Motor neuron (in vitro differentiated cells): Measurements from ENCODE around the gene RYR2. TPM values are rescaled to one million over a fixed set of nuclear protein-coding genes. Genes with fewer than 3 reads are reported as not detected.
A peak's percentile ranks its signal among the peaks of the same experiment; 100 is the strongest.

ENCODE experiments used
- ATAC-seq, 8 experiments: fragments of 200-7000 bp; cut with Tn5 transposase; replicated peaks in 6 of 8; 2 replicates each; pipeline ENCODE4 v1.8.0; 2021; ENCODE audit warnings: mild to moderate bottlenecking in 8 of 8, moderate library complexity in 8 of 8
- H3K27ac ChIP-seq, 2 donors: fragments of 250-450 bp; sonication (Bioruptor Pico); 2 replicates each; pipeline ENCODE4 v1.9.0; 2021; ENCODE audit warnings: antibody characterized with exemption in 2 of 2, mild to moderate bottlenecking in 2 of 2, moderate library complexity in 1 of 2
- H3K4me1 ChIP-seq, 2 donors: fragments of 250-450 bp; sonication (Bioruptor Pico); replicated peaks in 1 of 2; 2 replicates each; pipeline ENCODE4 v1.6.1; 2021; ENCODE audit warnings: antibody characterized with exemption in 2 of 2, mild to moderate bottlenecking in 2 of 2, moderate library complexity in 1 of 2
- H3K4me3 ChIP-seq, 5 donors: fragments of 250-450 bp; sonication (Bioruptor Pico); 2 replicates each; pipeline ENCODE4 v1.9.0; 2021; ENCODE audit warnings: antibody characterized with exemption in 5 of 5, mild to moderate bottlenecking in 5 of 5, moderate library complexity in 4 of 5
- WGBS, 10 experiments: fragments of 450-650 bp; shearing (Covaris generic); methylation state at CpG; one replicate each; pipeline ENCODE4 v1.0.0; 2022; 5-methylcytosine and 5-hydroxymethylcytosine counted together
- in situ Hi-C, 9 experiments: fragments of 400-800 bp; cut with MboI; loops; one replicate each; pipeline ENCODE4 v1.15.0; 2021; ENCODE audit warnings: low sequenced_read_pairs in 9 of 9, low pct_unique_long_range_greater_than_20kb in 2 of 9; ENCODE audit not compliant: unreplicated experiment in 9 of 9
- total RNA-seq, 8 experiments: library from RNA; unstranded; fragments of 300-600 nt; gene quantifications; 2 replicates each; pipeline versions ENCODE4 v1.2.3 to v1.2.4, GENCODE V29; 2022

The RYR2 gene
- total RNA-seq, 8 experiments from 2014 or later, result 0.32 to 6.8 (median 0.63) TPM

GRCh38 chr1:237685551-237685950 lies 643.6 kb downstream of the RYR2 start:
- 13 to 86% (median 75%) methylated on average over 1 of the region's 1 CpG; no CpG with 5 or more reads in 4 of the 10 experiments for WGBS, 10 experiments
- no peak for ATAC-seq
- Histone ChIP-seq H3K27ac (no peak overlapping the region), H3K4me1 (no peaks in the 10 kb centered on the region), H3K4me3 (no peak overlapping the region)
- in situ Hi-C loops, result no loop called here

- Histone ChIP-seq H3K4me3 (no peak overlapping the region), H3K4me1 (no peaks in the 10 kb centered on the region), H3K27ac (no peak overlapping the region)
- in situ Hi-C loops, result no loop called here
- 0 to 96% (median 80%) methylated on average over 1 to 5 of the region's 5 CpGs for WGBS, 10 experiments
- peak in 1 of 8 experiments; percentile 36 for ATAC-seq
Observed at GRCh38 chr1:237687804-237688203, 645.8 kb downstream of the RYR2 start.

GRCh38 chr1:237690656-237691055 lies 648.7 kb downstream of the RYR2 start:
- H3K4me1 ChIP-seq, result no peaks in the 10 kb centered on the region
- WGBS, 10 experiments, result 60 to 100% (median 96%) methylated on average over 1 to 2 of the region's 2 CpGs; no CpG with 5 or more reads in 7 of the 10 experiments
- ATAC-seq, result no peak
- H3K27ac ChIP-seq, result no peak overlapping the region
- in situ Hi-C loops, result no loop called here
- H3K4me3 ChIP-seq, result no peak overlapping the region

- no peaks in the 10 kb centered on the region for H3K4me1 ChIP-seq
- in situ Hi-C loops, result no loop called here
- 0 to 100% (median 67%) methylated on average over 1 to 7 of the region's 7 CpGs; no CpG with 5 or more reads in 1 of the 10 experiments for WGBS, 10 experiments
- ATAC-seq, result peak in 3 of 8 experiments; percentile 26 to 90 (median 64)
- no peak overlapping the region for H3K27ac ChIP-seq
- H3K4me3 ChIP-seq, result no peak overlapping the region
Observed at GRCh38 chr1:237692255-237692654, 650.3 kb downstream of the RYR2 start.

- Histone ChIP-seq H3K4me1 (no peaks in the 10 kb centered on the region), H3K27ac (no peak overlapping the region), H3K4me3 (no peak overlapping the region)
- in situ Hi-C loops, result no loop called here
- ATAC-seq, result no peak
Observed at GRCh38 chr1:237695878-237696277, 653.9 kb downstream of the RYR2 start.

GRCh38 chr1:237700181-237700580 lies 658.2 kb downstream of the RYR2 start:
- in situ Hi-C loops, result no loop called here
- WGBS, 10 experiments, result 0 to 96% (median 83%) methylated on average over 1 to 5 of the region's 5 CpGs; no CpG with 5 or more reads in 1 of the 10 experiments

GRCh38 chr1:237701534-237701933 lies 659.5 kb downstream of the RYR2 start:
- in situ Hi-C loops, result no loop called here
- H3K27ac ChIP-seq, result no peak overlapping the region
- 13 to 100% (median 91%) methylated on average over 1 to 2 of the region's 2 CpGs; no CpG with 5 or more reads in 2 of the 10 experiments for WGBS, 10 experiments
- H3K4me1 ChIP-seq, result no peaks in the 10 kb centered on the region
- ATAC-seq, result no peak
- no peak overlapping the region for H3K4me3 ChIP-seq

More at GRCh38 chr1:237700181-237700580, 658.2 kb downstream of the RYR2 start:
- H3K27ac ChIP-seq, result no peak overlapping the region
- ATAC-seq, result no peak
- no peaks in the 10 kb centered on the region for H3K4me1 ChIP-seq
- H3K4me3 ChIP-seq, result no peak overlapping the region

- H3K4me1 ChIP-seq, result no peaks in the 10 kb centered on the region
- no peak overlapping the region for H3K27ac ChIP-seq
- no peak overlapping the region for H3K4me3 ChIP-seq
- in situ Hi-C loops, result no loop called here
- WGBS, 10 experiments, result 11 to 100% (median 68%) methylated on average over 2 of the region's 2 CpGs
- no peak for ATAC-seq
Observed at GRCh38 chr1:237702161-237702560, 660.2 kb downstream of the RYR2 start.

- Histone ChIP-seq H3K4me3 (no peak overlapping the region), H3K4me1 (no peaks in the 10 kb centered on the region), H3K27ac (no peak overlapping the region)
- 0 to 96% (median 83%) methylated on average over 1 to 4 of the region's 4 CpGs; no CpG with 5 or more reads in 1 of the 10 experiments for WGBS, 10 experiments
- in situ Hi-C loops, result no loop called here
- ATAC-seq, result no peak
Observed at GRCh38 chr1:237705462-237705861, 663.5 kb downstream of the RYR2 start.

- no peak for ATAC-seq
- WGBS, 10 experiments, result 10 to 97% (median 77%) methylated on average over 2 to 3 of the region's 3 CpGs; no CpG with 5 or more reads in 1 of the 10 experiments
- no peaks in the 10 kb centered on the region for H3K4me1 ChIP-seq
- no peak overlapping the region for H3K4me3 ChIP-seq
- in situ Hi-C loops, result no loop called here
- H3K27ac ChIP-seq, result no peak overlapping the region
Observed at GRCh38 chr1:237709355-237709754, 667.4 kb downstream of the RYR2 start.

GRCh38 chr1:237711281-237711680 lies 669.3 kb downstream of the RYR2 start:
- ATAC-seq, result peak in 3 of 8 experiments; percentile 58 to 95 (median 77)
- WGBS, 10 experiments, result 3 to 93% (median 70%) methylated on average over 2 to 3 of the region's 3 CpGs; no CpG with 5 or more reads in 1 of the 10 experiments
- in situ Hi-C loops, result no loop called here
- Histone ChIP-seq H3K4me1 (peaks cover 0 to 2% of the 10 kb centered on the region in 2 donors), H3K4me3 (no peak overlapping the region), H3K27ac (no peak overlapping the region)

GRCh38 chr1:237712082-237712481 lies 670.1 kb downstream of the RYR2 start:
- in situ Hi-C loops, result no loop called here
- WGBS, 10 experiments, result 22 to 74% (median 65%) methylated on average over 1 to 6 of the region's 6 CpGs; no CpG with 5 or more reads in 4 of the 10 experiments
- ATAC-seq, result peak in 1 of 8 experiments; percentile 35
- no peak overlapping the region for H3K27ac ChIP-seq
- no peak overlapping the region for H3K4me3 ChIP-seq
- peaks cover 0 to 8% of the 10 kb centered on the region in 2 donors for H3K4me1 ChIP-seq

- H3K4me3 ChIP-seq, result no peak overlapping the region
- WGBS, 10 experiments, result 0 to 97% (median 71%) methylated on average over 1 to 5 of the region's 5 CpGs
- peaks cover 0 to 8% of the 10 kb centered on the region in 2 donors for H3K4me1 ChIP-seq
- in situ Hi-C loops, result no loop called here
- ATAC-seq, result no peak
- no peak overlapping the region for H3K27ac ChIP-seq
Observed at GRCh38 chr1:237712586-237713157, 670.7 kb downstream of the RYR2 start.

- no peak for ATAC-seq
- no peak overlapping the region for H3K4me3 ChIP-seq
- in situ Hi-C loops, result no loop called here
- 55 to 100% (median 95%) methylated on average over 1 of the region's 1 CpG; no CpG with 5 or more reads in 2 of the 10 experiments for WGBS, 10 experiments
- H3K4me1 ChIP-seq, result peaks cover 0 to 8% of the 10 kb centered on the region in 2 donors
- H3K27ac ChIP-seq, result no peak overlapping the region
Observed at GRCh38 chr1:237713916-237714315, 671.9 kb downstream of the RYR2 start.
